Coronary artery (tissue), 2 donors: Measurements from ENCODE around the gene GOSR2.
"Not testable (repeated sequence)": the region's sequence is repeated elsewhere in the genome, so short reads cannot be mapped to it uniquely, and the experiment has no call there.

Experiments
- DNase-seq: peaks from one replicate; pipeline ENCODE4 v3.0.0-alpha.2; 2017; ENCODE audit warnings: low spot score
- H3K27ac ChIP-seq, 2 donors: fragments of 200-600 bp; sonication (generic); one replicate each; pipeline ENCODE4 v1.5.1; 2016 to 2019
- H3K4me3 ChIP-seq: fragments of 200-600 bp; sonication (generic); 2 replicates; pipeline ENCODE4 v1.5.1; 2016; ENCODE audit warnings: mild to moderate bottlenecking, moderate library complexity
- TF ChIP-seq, protein P1 (sequence below): fragments of 200-600 bp; sonication (generic); IDR thresholded peaks from one replicate; pipeline ENCODE4 v1.5.1; 2019; ENCODE audit warnings: antibody characterized with exemption

GOSR2 gene

DNA sequence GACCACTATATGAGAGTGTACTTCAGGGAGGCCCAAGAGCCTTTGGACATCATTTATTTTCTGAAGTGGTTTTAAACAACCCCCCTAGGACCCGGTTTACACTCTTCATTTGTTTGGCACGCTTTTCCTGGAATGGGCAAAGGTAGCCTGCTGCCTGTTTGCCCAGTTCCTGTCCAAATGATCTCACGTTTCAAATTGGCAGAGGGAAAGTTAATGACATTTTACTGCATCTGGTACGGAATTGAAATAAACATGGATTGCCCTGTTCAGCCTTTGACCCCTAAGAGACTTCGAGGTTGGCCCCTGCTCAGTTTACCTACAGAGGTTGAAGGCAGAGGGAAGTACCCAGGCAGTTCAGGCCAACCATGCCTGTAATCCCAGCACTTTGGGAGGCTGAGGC, 61.9 kb downstream of the GOSR2 start:
- H3K27ac ChIP-seq, result peak overlapping the region in 1 of 2 donors; percentile 26
- TF ChIP-seq, protein P1, sequence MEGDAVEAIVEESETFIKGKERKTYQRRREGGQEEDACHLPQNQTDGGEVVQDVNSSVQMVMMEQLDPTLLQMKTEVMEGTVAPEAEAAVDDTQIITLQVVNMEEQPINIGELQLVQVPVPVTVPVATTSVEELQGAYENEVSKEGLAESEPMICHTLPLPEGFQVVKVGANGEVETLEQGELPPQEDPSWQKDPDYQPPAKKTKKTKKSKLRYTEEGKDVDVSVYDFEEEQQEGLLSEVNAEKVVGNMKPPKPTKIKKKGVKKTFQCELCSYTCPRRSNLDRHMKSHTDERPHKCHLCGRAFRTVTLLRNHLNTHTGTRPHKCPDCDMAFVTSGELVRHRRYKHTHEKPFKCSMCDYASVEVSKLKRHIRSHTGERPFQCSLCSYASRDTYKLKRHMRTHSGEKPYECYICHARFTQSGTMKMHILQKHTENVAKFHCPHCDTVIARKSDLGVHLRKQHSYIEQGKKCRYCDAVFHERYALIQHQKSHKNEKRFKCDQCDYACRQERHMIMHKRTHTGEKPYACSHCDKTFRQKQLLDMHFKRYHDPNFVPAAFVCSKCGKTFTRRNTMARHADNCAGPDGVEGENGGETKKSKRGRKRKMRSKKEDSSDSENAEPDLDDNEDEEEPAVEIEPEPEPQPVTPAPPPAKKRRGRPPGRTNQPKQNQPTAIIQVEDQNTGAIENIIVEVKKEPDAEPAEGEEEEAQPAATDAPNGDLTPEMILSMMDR, result no peak
- DNase-seq, result no peak
- H3K4me3 ChIP-seq, result no peak overlapping the region

DNA sequence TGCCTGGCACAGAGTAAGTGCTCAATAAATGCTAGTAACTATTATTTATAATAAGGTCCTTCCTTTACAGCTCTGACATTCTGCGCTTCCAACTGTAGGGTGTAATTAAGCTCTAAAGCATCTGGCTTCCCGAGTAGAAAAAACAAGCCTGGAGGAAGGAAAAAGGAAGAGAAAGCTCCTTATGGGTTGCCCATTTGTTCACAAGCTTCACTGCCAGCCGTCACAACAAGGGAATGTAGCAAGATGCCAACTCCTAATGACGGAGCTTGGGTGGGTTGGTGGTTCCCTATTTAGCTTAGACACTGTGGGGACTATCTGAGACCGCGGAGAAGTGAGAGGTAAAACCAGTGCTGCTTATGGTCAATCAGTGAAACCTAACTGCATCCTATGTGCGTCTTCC, 63.4 kb downstream of the GOSR2 start:
- no peak for DNase-seq
- TF ChIP-seq, protein P1, result no peak
- H3K4me3 ChIP-seq, result no peak overlapping the region
- H3K27ac ChIP-seq, result no peak overlapping the region

DNA sequence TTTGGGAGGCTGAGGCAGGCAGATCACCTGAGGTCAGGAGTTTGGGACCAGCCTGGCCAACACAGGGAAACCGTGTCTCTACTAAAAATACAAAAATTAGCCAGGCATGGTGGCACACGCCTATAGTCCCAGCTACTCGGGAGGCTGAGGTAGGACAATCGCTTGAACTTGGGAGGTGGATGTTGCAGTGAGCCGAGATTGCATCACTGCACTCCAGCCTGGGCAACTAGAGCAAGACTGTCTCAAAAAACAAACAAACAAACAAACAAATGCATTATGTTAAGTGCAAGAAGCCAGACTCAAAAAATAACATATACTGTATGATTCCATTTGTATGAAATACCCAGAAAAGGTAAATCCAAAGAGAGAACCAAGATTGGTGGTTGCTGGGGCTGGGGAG, 65.0 kb downstream of the GOSR2 start:
- H3K4me3 ChIP-seq, DNase-seq, H3K27ac ChIP-seq: not testable (repeated sequence)

DNA sequence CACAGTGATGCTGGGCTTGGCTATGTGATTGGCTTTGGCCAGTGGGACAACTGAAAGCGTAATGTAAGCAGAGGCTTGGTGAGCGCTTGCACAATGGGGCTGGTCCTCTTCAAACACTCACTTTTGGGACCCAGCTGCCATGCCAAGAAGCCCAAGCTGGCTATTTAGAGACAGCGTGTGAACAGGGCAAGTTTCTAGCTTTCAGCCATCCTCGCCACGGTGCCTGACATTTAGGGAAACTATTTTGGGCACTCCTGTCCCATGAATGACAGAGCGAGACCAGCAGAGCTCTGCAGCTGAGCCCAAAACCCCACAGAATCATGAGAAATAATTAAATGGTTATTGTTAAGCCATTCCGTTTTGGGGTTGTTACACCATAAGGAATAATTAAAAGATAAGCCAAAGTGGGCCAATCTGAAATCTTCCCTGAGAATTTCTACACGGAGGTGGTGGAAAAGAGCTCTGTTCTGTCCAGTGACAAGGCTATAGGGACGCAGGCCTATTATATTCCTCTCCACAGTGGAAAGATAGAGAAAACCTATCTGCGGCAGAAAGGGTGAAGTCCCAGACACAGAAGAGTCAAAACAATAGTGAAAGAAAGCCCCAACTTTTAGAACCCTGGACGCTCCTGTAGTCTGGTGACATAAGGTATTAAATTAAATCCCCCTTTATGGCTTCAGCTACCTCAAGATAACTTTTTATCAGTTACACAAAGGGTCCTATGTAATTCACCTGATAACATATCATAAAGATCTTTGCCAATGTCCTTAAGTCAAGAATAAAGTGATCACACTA, 66.9 kb downstream of the GOSR2 start:
- Histone ChIP-seq H3K4me3 (no peak overlapping the region), H3K27ac (no peak overlapping the region)
- no peak for DNase-seq
- TF ChIP-seq, protein P1, result no peak

DNA sequence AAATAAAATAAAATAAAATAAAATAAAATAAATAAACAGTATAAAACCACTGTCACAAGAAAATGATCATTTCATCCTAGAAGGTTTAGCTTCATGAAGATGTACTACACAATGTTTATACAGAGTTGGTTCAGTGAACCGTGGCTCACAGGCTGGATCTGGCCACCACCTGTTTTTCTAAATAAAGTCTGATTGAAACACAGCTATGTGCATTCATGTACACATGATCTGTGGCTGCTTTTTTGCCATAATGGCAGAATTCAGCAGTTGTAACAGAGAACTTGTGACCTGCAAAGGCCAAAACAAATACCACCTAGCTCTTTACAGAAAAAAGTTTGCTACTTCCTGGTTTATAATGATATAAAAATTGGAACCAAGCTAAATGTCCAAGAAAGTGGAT, 68.7 kb downstream of the GOSR2 start:
- no peak for DNase-seq
- TF ChIP-seq, protein P1, result no peak
- Histone ChIP-seq H3K4me3 (no peak overlapping the region), H3K27ac (no peak overlapping the region)
